ENCODE results near the gene PRKG1. TPM values are rescaled to one million over a fixed set of nuclear protein-coding genes. Genes with fewer than 3 reads are reported as not detected.

The PRKG1 gene
- total RNA-seq, 8 experiments from 2014 or later, result 5.6 to 40.7 (median 6.6) TPM

GRCh38 chr10:52284416-52285013 lies 1210.2 kb downstream of the PRKG1 start:
- Histone ChIP-seq H3K4me3 (no peak overlapping the region), H3K4me1 (replicated peaks in 1 of 2) (peaks cover 2 to 12% of the 10 kb centered on the region in 2 donors), H3K27ac (no peak overlapping the region)
- WGBS, 10 experiments, result 58 to 100% (median 85%) methylated on average over 1 to 2 of the region's 2 CpGs; no CpG with 5 or more reads in 2 of the 10 experiments
- in situ Hi-C loops (cut with MboI; ENCODE audit: low pct_unique_long_range_greater_than_20kb in 2 of 9, low sequenced_read_pairs in 9 of 9, unreplicated experiment in 9 of 9), result no loop called here
- peak in 2 of 8 experiments; percentile 57 to 58 for ATAC-seq (replicated peaks in 6 of 8)

- WGBS, 10 experiments, result 80 to 100% (median 100%) methylated on average over 1 of the region's 1 CpG
- Histone ChIP-seq H3K27ac (no peak overlapping the region), H3K4me3 (no peak overlapping the region), H3K4me1 (replicated peaks in 1 of 2) (peaks cover 2 to 8% of the 10 kb centered on the region in 2 donors)
- in situ Hi-C loops (cut with MboI; ENCODE audit: low pct_unique_long_range_greater_than_20kb in 2 of 9, low sequenced_read_pairs in 9 of 9, unreplicated experiment in 9 of 9), result no loop called here
- ATAC-seq (replicated peaks in 6 of 8), result no peak
Observed at GRCh38 chr10:52287866-52288265, 1213.6 kb downstream of the PRKG1 start.

DNA sequence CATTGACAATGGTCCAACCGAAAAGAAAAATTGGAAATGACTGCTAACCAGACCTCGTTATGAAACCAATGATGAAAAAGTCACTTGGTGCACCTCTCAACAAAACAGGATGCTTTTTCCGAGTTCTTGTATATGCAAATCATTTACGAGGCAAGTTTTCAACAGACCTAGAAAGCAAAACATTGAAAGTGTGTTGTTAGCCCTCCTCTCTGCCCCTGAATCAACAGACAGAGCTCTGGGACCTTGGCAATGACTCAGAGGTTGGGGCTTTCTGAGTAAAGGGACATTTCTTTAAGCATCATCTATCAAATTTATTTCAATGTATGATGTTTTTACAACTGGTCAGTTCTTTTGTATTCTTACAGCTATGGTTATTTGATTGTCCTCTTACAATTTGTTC lies 1223.5 kb downstream of the PRKG1 start:
- ATAC-seq (replicated peaks in 6 of 8), result peak in 5 of 8 experiments; percentile 9 to 60 (median 36)
- in situ Hi-C loops (cut with MboI; ENCODE audit: low pct_unique_long_range_greater_than_20kb in 2 of 9, low sequenced_read_pairs in 9 of 9, unreplicated experiment in 9 of 9), result no loop called here
- peaks cover 4% of the 10 kb centered on the region in 2 donors for H3K4me1 ChIP-seq (replicated peaks in 1 of 2)
- WGBS, 10 experiments, result 29 to 92% (median 71%) methylated on average over 1 to 4 of the region's 4 CpGs; no CpG with 5 or more reads in 3 of the 10 experiments
- H3K4me3 ChIP-seq, result no peak overlapping the region
- H3K27ac ChIP-seq, result no peak overlapping the region

DNA sequence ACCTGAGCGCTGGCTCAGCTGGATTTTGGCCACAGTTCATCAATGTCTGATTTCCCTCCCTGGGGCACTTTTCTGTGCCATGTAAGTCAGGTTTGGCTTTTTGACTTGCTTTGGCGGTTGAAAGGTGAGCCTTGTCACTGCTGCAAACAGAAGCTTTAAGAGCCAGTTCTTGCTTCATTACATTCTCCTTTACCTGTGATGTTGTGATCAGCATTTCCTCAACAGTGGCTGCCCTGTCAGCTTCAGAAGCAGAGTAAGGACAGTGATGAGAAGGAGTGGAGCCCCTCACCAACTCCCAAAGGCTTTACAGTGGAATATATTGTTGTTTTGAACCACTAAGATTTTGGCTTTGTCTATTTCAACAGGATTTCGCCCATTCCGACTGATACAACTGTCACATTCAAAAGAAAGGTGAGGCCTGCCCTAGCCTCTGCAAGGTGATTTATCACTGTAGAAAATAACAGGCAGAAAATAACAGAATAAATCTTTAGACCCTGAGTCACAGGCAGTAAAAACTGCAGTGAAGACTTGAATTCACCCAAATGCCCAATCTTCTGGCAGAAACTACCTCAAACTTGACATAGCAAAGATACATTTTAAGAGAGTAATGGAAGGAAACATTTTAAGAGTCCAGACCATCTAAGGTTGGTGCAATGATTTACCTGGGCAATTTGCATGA lies 1226.5 kb downstream of the PRKG1 start:
- no peak overlapping the region for H3K27ac ChIP-seq
- H3K4me3 ChIP-seq, result no peak overlapping the region
- in situ Hi-C loops (cut with MboI; ENCODE audit: low pct_unique_long_range_greater_than_20kb in 2 of 9, low sequenced_read_pairs in 9 of 9, unreplicated experiment in 9 of 9), result loop anchor here in 6 of 9 experiments (25.0 kb wide), 5 partner anchors 187 to 487 kb away; partner anchors contain the start of gene MBL2 (in 1 of the 6)
- peaks cover 4% of the 10 kb centered on the region in 2 donors for H3K4me1 ChIP-seq (replicated peaks in 1 of 2)
- no peak for ATAC-seq (replicated peaks in 6 of 8)
- 72 to 100% (median 89%) methylated on average over 1 to 4 of the region's 4 CpGs; no CpG with 5 or more reads in 1 of the 10 experiments for WGBS, 10 experiments

- H3K4me1 ChIP-seq (replicated peaks in 1 of 2), result no peaks in the 10 kb centered on the region
- no peak overlapping the region for H3K27ac ChIP-seq
- peak; percentile 93 to 97 (median 94) for ATAC-seq (replicated peaks in 6 of 8)
- in situ Hi-C loops (cut with MboI; ENCODE audit: low pct_unique_long_range_greater_than_20kb in 2 of 9, low sequenced_read_pairs in 9 of 9, unreplicated experiment in 9 of 9), result loop anchor here in 6 of 9 experiments (25.0 kb wide), 5 partner anchors 179 to 479 kb away; partner anchors contain the start of gene MBL2 (in 1 of the 6)
- H3K4me3 ChIP-seq, result peak overlapping the region; percentile 35 to 45 (median 40)
- 0 to 30% (median 8%) methylated on average over 6 to 35 of the region's 40 CpGs; no CpG with 5 or more reads in 3 of the 10 experiments for whole genome bisulfite sequencing, 10 experiments
Observed at GRCh38 chr10:52308251-52309031, 1234.2 kb downstream of the PRKG1 start.

- Histone ChIP-seq H3K27ac (no peak overlapping the region), H3K4me3 (peak overlapping the region; percentile 46 to 59 (median 51)), H3K4me1 (replicated peaks in 1 of 2) (no peaks in the 10 kb centered on the region)
- no peak for ATAC-seq (replicated peaks in 6 of 8)
- in situ Hi-C loops (cut with MboI; ENCODE audit: low pct_unique_long_range_greater_than_20kb in 2 of 9, low sequenced_read_pairs in 9 of 9, unreplicated experiment in 9 of 9), result loop anchor here in 6 of 9 experiments (5.0 to 25.0 kb wide), 7 partner anchors 172 to 474 kb away; partner anchors contain the start of gene MBL2 (in 1 of the 6)
- WGBS, 10 experiments, result 0 to 51% (median 30%) methylated on average over 1 to 3 of the region's 3 CpGs; no CpG with 5 or more reads in 2 of the 10 experiments
Observed at GRCh38 chr10:52312942-52313255, 1238.6 kb downstream of the PRKG1 start.

DNA sequence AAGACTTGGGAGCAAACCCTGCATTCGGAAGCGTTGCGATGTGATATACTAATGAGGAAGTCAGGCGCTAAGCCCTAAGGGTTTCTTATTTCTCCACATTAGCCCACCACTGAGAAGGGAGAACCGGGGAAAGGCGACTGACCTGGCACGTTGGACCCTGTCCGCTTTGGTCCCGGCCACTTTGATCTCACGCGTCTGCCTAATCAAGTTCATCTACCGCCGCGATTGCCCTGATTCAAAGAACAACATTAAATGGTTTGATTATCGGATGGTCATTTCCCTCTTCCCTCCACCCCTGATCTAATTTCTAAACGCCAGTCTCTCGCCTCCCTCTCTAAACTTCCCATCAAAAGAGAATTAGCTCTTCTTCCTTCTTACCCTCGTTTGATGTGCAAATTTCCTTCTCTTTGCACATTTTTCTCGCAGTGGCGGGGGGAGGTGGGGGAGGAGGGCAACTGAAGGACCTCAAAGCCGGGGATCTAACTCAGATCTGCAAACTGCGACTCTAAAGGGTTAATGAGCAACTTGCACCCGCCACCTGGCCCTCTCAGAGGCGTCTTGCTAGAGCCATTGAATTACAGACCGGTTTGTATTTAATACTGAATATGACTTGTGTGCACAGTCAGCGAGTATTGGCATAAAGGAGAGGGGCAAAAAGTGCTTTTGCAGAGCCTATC lies 1239.1 kb downstream of the PRKG1 start:
- H3K4me3 ChIP-seq, result peak overlapping the region; percentile 46 to 59 (median 51)
- no peak overlapping the region for H3K27ac ChIP-seq
- ATAC-seq (replicated peaks in 6 of 8), result peak in 6 of 8 experiments; percentile 8 to 50 (median 30)
- in situ Hi-C loops (cut with MboI; ENCODE audit: low pct_unique_long_range_greater_than_20kb in 2 of 9, low sequenced_read_pairs in 9 of 9, unreplicated experiment in 9 of 9), result loop anchor here in 6 of 9 experiments (5.0 to 25.0 kb wide), 7 partner anchors 171 to 474 kb away; partner anchors contain the start of gene MBL2 (in 1 of the 6)
- 0 to 50% (median 6%) methylated on average over 1 to 16 of the region's 26 CpGs; no CpG with 5 or more reads in 1 of the 10 experiments for WGBS, 10 experiments
- H3K4me1 ChIP-seq (replicated peaks in 1 of 2), result no peaks in the 10 kb centered on the region

GRCh38 chr10:52313933-52314821 lies 1239.9 kb downstream of the PRKG1 start, which contains the start of gene DKK1:
DKK1 (plus strand) TSS chr10:52314281; CDS start chr10:52314435, 154 bp downstream.
- peak; percentile 79 to 86 (median 81) for ATAC-seq (replicated peaks in 6 of 8)
- Histone ChIP-seq H3K4me3 (peak within 1 kb of the TSS; percentile 46 to 59 (median 51)), H3K27ac (no peak within 1 kb of the TSS), H3K4me1 (replicated peaks in 1 of 2) (no peaks in the 10 kb centered on the region)
- in situ Hi-C loops (cut with MboI; ENCODE audit: low pct_unique_long_range_greater_than_20kb in 2 of 9, low sequenced_read_pairs in 9 of 9, unreplicated experiment in 9 of 9), result loop anchor here in 6 of 9 experiments (5.0 to 25.0 kb wide), 7 partner anchors 171 to 473 kb away; partner anchors contain the start of gene MBL2 (in 1 of the 6)
- 0 to 5% (median 0%) methylated on average over 1 to 19 of the region's 55 CpGs; no CpG with 5 or more reads in 2 of the 10 experiments for WGBS, 10 experiments

GRCh38 chr10:52314822-52315552 lies 1240.7 kb downstream of the PRKG1 start:
- Histone ChIP-seq H3K27ac (no peak overlapping the region), H3K4me3 (peak overlapping the region; percentile 46 to 59 (median 51)), H3K4me1 (replicated peaks in 1 of 2) (no peaks in the 10 kb centered on the region)
- ATAC-seq (replicated peaks in 6 of 8), result peak; percentile 28 to 58 (median 42)
- in situ Hi-C loops (cut with MboI; ENCODE audit: low pct_unique_long_range_greater_than_20kb in 2 of 9, low sequenced_read_pairs in 9 of 9, unreplicated experiment in 9 of 9), result loop anchor here in 6 of 9 experiments (5.0 to 25.0 kb wide), 7 partner anchors 170 to 472 kb away; partner anchors contain the start of gene MBL2 (in 1 of the 6)
- 0 to 83% (median 2%) methylated on average over 1 to 20 of the region's 36 CpGs; no CpG with 5 or more reads in 3 of the 10 experiments for WGBS, 10 experiments

DNA sequence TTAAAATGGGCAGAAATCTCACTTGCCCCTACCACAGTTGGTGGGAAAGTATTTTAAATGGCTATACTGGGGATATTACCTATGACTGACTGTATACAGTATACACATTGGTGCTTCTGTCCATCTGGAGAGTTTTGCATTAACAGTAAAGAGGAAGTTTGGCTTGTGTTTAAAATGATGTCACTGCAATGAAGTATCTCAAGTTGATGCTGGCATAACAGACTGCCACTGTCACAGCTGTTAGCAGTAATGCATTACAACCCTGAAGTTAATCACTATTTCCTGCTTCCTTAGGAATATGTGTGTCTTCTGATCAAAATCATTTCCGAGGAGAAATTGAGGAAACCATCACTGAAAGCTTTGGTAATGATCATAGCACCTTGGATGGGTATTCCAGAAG lies 1241.7 kb downstream of the PRKG1 start:
- Histone ChIP-seq H3K27ac (no peak overlapping the region), H3K4me3 (no peak overlapping the region), H3K4me1 (replicated peaks in 1 of 2) (no peaks in the 10 kb centered on the region)
- WGBS, 10 experiments, result 0 to 100% (median 100%) methylated on average over 1 of the region's 1 CpG; no CpG with 5 or more reads in 2 of the 10 experiments
- in situ Hi-C loops (cut with MboI; ENCODE audit: low pct_unique_long_range_greater_than_20kb in 2 of 9, low sequenced_read_pairs in 9 of 9, unreplicated experiment in 9 of 9), result loop anchor here in 6 of 9 experiments (10.0 to 25.0 kb wide), 6 partner anchors 169 to 471 kb away; partner anchors contain the start of gene MBL2 (in 1 of the 6)
- no peak for ATAC-seq (replicated peaks in 6 of 8)
